WTC11 (cell line): ENCODE measurements around the gene NUDCD3. TPM values are rescaled to one million over a fixed set of nuclear protein-coding genes. Genes with fewer than 3 reads are reported as not detected.

Source experiments
- ATAC-seq: fragments of 200-7000 bp; cut with Tn5 transposase; 2 replicates; pipeline ENCODE4 v1.10.0; 2021; ENCODE audit warnings: mild to moderate bottlenecking, moderate library complexity
- CTCF ChIA-PET: fragments of 300-600 bp; sonication (Branson Sonifier 250); formaldehyde crosslinking; loops from one replicate; lab custom pipeline; 2021; ENCODE audit warnings: antibody characterized with exemption; lab: Charles Lee
- POLR2A ChIA-PET: fragments of 350-600 bp; sonication (Branson Sonifier 250); formaldehyde crosslinking; loops from one replicate; lab custom pipeline; 2021; ENCODE audit warnings: antibody characterized with exemption; lab: Charles Lee
- DNase-seq: peaks from one replicate; pipeline ENCODE4 v3.0.0; 2021; ENCODE audit warnings: low spot score
- H3K27ac Mint-ChIP-seq: 2 replicates; pipeline ENCODE4 v1.8.0; 2021; ENCODE audit warnings: mixed read lengths
- H3K27me3 Mint-ChIP-seq: 2 replicates; pipeline ENCODE4 v1.8.0; 2021; ENCODE audit warnings: low read depth, mild to moderate bottlenecking, moderate library complexity, mixed read lengths
- H3K36me3 Mint-ChIP-seq: 2 replicates; pipeline ENCODE4 v1.8.0; 2021; ENCODE audit warnings: mixed read lengths
- H3K4me1 Mint-ChIP-seq: 2 replicates; pipeline ENCODE4 v1.8.0; 2022; ENCODE audit warnings: mixed read lengths
- H3K4me3 Mint-ChIP-seq: 2 replicates; pipeline ENCODE4 v1.8.0; 2021; ENCODE audit warnings: mild to moderate bottlenecking, moderate library complexity, mixed read lengths
- H3K9me3 Mint-ChIP-seq: 2 replicates; pipeline ENCODE4 v1.8.0; 2021; ENCODE audit warnings: mixed read lengths
- CREM ChIP-seq: sonication (generic); formaldehyde crosslinking; IDR thresholded peaks from 2 replicates; pipeline ENCODE4 v1.8.1; 2022; ENCODE audit warnings: mild to moderate bottlenecking, missing genetic modification reagents, moderate library complexity
- EMX1 ChIP-seq: fragments of 250-450 bp; sonication (Bioruptor Pico); IDR thresholded peaks from 2 replicates; pipeline ENCODE4 v1.8.0; 2021; ENCODE audit warnings: mild to moderate bottlenecking
- FOXJ3 ChIP-seq: sonication (generic); formaldehyde crosslinking; IDR thresholded peaks from 2 replicates; pipeline ENCODE4 v1.9.0; 2021; ENCODE audit warnings: missing genetic modification reagents, mild to moderate bottlenecking, borderline replicate concordance
- GRHL2 ChIP-seq: fragments of 250-450 bp; sonication (Bioruptor Pico); IDR thresholded peaks from 2 replicates; pipeline ENCODE4 v1.8.0; 2022; ENCODE audit warnings: mild to moderate bottlenecking, moderate library complexity; ENCODE audit not compliant: insufficient replicate concordance, severe bottlenecking
- HMGA2 ChIP-seq: fragments of 250-450 bp; sonication (Bioruptor Pico); IDR thresholded peaks from 2 replicates; pipeline ENCODE4 v1.4.0; 2021; ENCODE audit warnings: mild to moderate bottlenecking, moderate library complexity
- IRF1 ChIP-seq: sonication (generic); formaldehyde crosslinking; IDR thresholded peaks from 2 replicates; pipeline ENCODE4 v1.8.0; 2023; ENCODE audit warnings: missing genetic modification reagents
- MXD4 ChIP-seq: fragments of 250-450 bp; sonication (Bioruptor Pico); IDR thresholded peaks from 2 replicates; pipeline ENCODE4 v1.8.0; 2021; ENCODE audit warnings: mild to moderate bottlenecking, moderate library complexity, borderline replicate concordance
- MYBL2 ChIP-seq: sonication (generic); formaldehyde crosslinking; IDR thresholded peaks from 2 replicates; pipeline ENCODE4 v1.8.1; 2023; ENCODE audit warnings: mild to moderate bottlenecking, moderate library complexity, missing genetic modification reagents
- NR2C2 ChIP-seq: sonication (generic); formaldehyde crosslinking; IDR thresholded peaks from 2 replicates; pipeline ENCODE4 v1.8.0; 2022; ENCODE audit warnings: mild to moderate bottlenecking, missing genetic modification reagents
- SMAD3 ChIP-seq: sonication (generic); formaldehyde crosslinking; IDR thresholded peaks from 2 replicates; pipeline ENCODE4 v1.8.0; 2022; ENCODE audit warnings: missing genetic modification reagents, mild to moderate bottlenecking, borderline replicate concordance
- SMAD4 ChIP-seq: sonication (generic); formaldehyde crosslinking; IDR thresholded peaks from 2 replicates; pipeline ENCODE4 v1.8.0; 2022; ENCODE audit warnings: mild to moderate bottlenecking, missing genetic modification reagents
- ZNF121 ChIP-seq: sonication (generic); formaldehyde crosslinking; IDR thresholded peaks from 2 replicates; pipeline ENCODE4 v1.8.0; 2023; ENCODE audit warnings: missing genetic modification reagents
- ZNF138 ChIP-seq: sonication (generic); formaldehyde crosslinking; conservative IDR thresholded peaks from 2 replicates; pipeline ENCODE4 v1.8.1; 2022; ENCODE audit warnings: mild to moderate bottlenecking, moderate library complexity, missing genetic modification reagents
- ZNF219 ChIP-seq: sonication (generic); formaldehyde crosslinking; IDR thresholded peaks from 2 replicates; pipeline ENCODE4 v1.8.0; 2023; ENCODE audit warnings: missing genetic modification reagents, mild to moderate bottlenecking, borderline replicate concordance
- ZNF281 ChIP-seq: sonication (generic); formaldehyde crosslinking; IDR thresholded peaks from 2 replicates; pipeline ENCODE4 v1.8.0; 2023; ENCODE audit warnings: mild to moderate bottlenecking, missing genetic modification reagents
- ZNF317 ChIP-seq: sonication (generic); formaldehyde crosslinking; IDR thresholded peaks from 2 replicates; pipeline ENCODE4 v1.8.1; 2023; ENCODE audit warnings: low read depth, mild to moderate bottlenecking, moderate library complexity, missing genetic modification reagents, borderline replicate concordance
- total RNA-seq: library from RNA; stranded (reverse); gene quantifications from 3 replicates; pipeline ENCODE4 v1.2.3, GENCODE V29; 2021
- TF ChIP-seq, protein P1 (sequence below): sonication (generic); formaldehyde crosslinking; conservative IDR thresholded peaks from 2 replicates; pipeline ENCODE4 v1.8.1; 2022; ENCODE audit warnings: mild to moderate bottlenecking, missing genetic modification reagents
- TF ChIP-seq, protein P2 (sequence below): sonication (generic); formaldehyde crosslinking; IDR thresholded peaks from 2 replicates; pipeline ENCODE4 v1.8.0; 2023; ENCODE audit warnings: missing genetic modification reagents, mild to moderate bottlenecking, borderline replicate concordance
- TF ChIP-seq, protein P3 (sequence below): sonication (generic); formaldehyde crosslinking; IDR thresholded peaks from 2 replicates; pipeline ENCODE4 v1.8.1; 2023; ENCODE audit warnings: mild to moderate bottlenecking, missing genetic modification reagents, moderate library complexity
- TF ChIP-seq, protein P4 (sequence below): fragments of 250-450 bp; sonication (Bioruptor Pico); IDR thresholded peaks from 2 replicates; pipeline ENCODE4 v1.9.0; 2021; ENCODE audit warnings: moderate library complexity, mild to moderate bottlenecking, inconsistent platforms, borderline replicate concordance

Gene NUDCD3
- total RNA-seq, 1 experiment from 2014 or later: 71.8 TPM

DNA sequence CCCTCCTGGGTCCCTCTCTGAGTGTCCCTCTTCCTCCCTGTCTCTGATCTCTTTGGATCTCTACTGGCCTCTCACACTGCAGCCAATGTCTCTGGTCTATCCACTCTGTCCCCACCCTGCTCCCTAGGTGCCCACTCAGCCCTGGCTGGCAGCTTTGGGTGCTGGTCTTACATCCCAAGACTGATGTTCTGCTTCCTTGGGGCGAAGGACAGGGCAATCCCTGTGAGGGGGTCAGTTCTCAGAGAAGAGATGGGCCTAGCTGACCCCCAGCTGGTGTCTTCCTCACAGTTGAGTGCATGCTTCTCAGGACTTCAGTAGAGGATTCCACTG lies 113.4 kb downstream of the NUDCD3 start (continued):
- TF ChIP-seq NR2C2 (CRISPR knock-in tag) (no peak), FOXJ3 (CRISPR knock-in tag) (no peak), GRHL2 (no peak), SMAD3 (CRISPR knock-in tag) (no peak)
- TF ChIP-seq, all 79 proteins: peak for 0

DNA sequence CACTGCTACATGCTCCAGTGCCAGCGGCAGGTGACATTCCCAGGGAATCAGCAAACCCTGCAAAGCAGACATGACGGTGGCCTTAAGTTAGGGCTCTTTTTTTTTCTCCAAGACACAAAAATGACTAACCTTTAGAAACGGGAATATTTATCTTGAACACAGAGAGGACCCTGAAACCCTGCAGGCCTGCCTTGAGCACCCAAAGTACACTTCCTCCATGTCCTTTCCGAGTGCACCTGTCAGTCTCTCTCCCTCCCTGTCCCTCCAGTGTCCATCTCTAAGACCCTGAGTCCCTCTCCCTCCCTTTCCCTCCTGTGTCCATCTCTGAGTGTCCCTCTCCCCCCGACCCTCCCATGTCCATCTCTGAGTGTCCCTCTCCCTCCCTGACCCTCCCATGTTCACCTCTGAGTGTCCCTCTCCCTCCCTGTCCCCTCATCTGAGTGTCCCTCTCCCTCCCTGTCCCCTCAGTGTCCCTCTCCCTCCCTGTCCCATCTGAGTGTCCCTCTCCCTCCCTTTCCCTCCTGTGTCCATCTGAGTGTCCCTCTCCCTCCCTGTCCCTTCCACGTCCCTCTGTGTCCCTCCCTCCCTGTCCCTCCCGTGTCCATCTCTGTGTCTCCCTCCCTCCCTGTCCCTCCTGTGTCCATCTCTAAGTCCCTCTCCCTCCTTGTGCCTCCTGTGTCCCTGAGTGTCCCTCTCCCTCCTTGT lies 113.9 kb downstream of the NUDCD3 start:
- Mint-ChIP-seq H3K36me3 (no peaks in the 10 kb centered on the region), H3K4me3 (no peak overlapping the region), H3K4me1 (no peaks in the 10 kb centered on the region), H3K9me3 (no peaks in the 10 kb centered on the region), H3K27me3 (peaks cover 9% of the 10 kb centered on the region), H3K27ac (no peak overlapping the region)
- ATAC-seq (no peak), DNase-seq (no peak)
- ChIA-PET CTCF (no interaction called here), POLR2A (no interaction called here)
- TF ChIP-seq, protein P1, sequence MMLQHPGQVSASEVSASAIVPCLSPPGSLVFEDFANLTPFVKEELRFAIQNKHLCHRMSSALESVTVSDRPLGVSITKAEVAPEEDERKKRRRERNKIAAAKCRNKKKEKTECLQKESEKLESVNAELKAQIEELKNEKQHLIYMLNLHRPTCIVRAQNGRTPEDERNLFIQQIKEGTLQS (CRISPR knock-in tag): no peak
- no peak for TF ChIP-seq SMAD4 (CRISPR knock-in tag)

- Mint-ChIP-seq H3K4me1 (no peaks in the 10 kb centered on the region), H3K27ac (no peak overlapping the region), H3K4me3 (no peak overlapping the region), H3K9me3 (no peaks in the 10 kb centered on the region)
- DNase-seq: no peak
- ATAC-seq: no peak
- POLR2A ChIA-PET: no interaction called here
- TF ChIP-seq MXD4 (CRISPR knock-in tag) (no peak), IRF1 (no peak), CREM (CRISPR knock-in tag) (no peak), ZNF281 (CRISPR knock-in tag) (no peak), MYBL2 (CRISPR knock-in tag) (no peak), ZNF219 (CRISPR knock-in tag) (no peak), HMGA2 (CRISPR knock-in tag) (no peak), ZNF138 (CRISPR knock-in tag) (no peak), EMX1 (CRISPR knock-in tag) (no peak), ZNF317 (no peak), ZNF121 (no peak)
- TF ChIP-seq, protein P2, sequence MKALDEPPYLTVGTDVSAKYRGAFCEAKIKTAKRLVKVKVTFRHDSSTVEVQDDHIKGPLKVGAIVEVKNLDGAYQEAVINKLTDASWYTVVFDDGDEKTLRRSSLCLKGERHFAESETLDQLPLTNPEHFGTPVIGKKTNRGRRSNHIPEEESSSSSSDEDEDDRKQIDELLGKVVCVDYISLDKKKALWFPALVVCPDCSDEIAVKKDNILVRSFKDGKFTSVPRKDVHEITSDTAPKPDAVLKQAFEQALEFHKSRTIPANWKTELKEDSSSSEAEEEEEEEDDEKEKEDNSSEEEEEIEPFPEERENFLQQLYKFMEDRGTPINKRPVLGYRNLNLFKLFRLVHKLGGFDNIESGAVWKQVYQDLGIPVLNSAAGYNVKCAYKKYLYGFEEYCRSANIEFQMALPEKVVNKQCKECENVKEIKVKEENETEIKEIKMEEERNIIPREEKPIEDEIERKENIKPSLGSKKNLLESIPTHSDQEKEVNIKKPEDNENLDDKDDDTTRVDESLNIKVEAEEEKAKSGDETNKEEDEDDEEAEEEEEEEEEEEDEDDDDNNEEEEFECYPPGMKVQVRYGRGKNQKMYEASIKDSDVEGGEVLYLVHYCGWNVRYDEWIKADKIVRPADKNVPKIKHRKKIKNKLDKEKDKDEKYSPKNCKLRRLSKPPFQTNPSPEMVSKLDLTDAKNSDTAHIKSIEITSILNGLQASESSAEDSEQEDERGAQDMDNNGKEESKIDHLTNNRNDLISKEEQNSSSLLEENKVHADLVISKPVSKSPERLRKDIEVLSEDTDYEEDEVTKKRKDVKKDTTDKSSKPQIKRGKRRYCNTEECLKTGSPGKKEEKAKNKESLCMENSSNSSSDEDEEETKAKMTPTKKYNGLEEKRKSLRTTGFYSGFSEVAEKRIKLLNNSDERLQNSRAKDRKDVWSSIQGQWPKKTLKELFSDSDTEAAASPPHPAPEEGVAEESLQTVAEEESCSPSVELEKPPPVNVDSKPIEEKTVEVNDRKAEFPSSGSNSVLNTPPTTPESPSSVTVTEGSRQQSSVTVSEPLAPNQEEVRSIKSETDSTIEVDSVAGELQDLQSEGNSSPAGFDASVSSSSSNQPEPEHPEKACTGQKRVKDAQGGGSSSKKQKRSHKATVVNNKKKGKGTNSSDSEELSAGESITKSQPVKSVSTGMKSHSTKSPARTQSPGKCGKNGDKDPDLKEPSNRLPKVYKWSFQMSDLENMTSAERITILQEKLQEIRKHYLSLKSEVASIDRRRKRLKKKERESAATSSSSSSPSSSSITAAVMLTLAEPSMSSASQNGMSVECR (CRISPR knock-in tag): no peak
- TF ChIP-seq, protein P3, sequence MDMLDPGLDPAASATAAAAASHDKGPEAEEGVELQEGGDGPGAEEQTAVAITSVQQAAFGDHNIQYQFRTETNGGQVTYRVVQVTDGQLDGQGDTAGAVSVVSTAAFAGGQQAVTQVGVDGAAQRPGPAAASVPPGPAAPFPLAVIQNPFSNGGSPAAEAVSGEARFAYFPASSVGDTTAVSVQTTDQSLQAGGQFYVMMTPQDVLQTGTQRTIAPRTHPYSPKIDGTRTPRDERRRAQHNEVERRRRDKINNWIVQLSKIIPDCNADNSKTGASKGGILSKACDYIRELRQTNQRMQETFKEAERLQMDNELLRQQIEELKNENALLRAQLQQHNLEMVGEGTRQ (CRISPR knock-in tag): no peak
- TF ChIP-seq, protein P4, sequence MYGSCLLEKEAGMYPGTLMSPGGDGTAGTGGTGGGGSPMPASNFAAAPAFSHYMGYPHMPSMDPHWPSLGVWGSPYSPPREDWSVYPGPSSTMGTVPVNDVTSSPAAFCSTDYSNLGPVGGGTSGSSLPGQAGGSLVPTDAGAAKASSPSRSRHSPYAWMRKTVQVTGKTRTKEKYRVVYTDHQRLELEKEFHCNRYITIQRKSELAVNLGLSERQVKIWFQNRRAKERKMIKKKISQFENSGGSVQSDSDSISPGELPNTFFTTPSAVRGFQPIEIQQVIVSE (CRISPR knock-in tag): no peak
- TF ChIP-seq, all 79 proteins: peak for 0
- CTCF ChIA-PET: interaction anchor here (0.6 to 1.9 kb wide), 12 partner anchors 11 to 760 kb away, joined by 3 to 9 read pairs (median 4); no protein-coding TSS in a partner anchor
- Mint-ChIP-seq H3K36me3 (no peaks in the 10 kb centered on the region), H3K27me3 (peaks cover 9% of the 10 kb centered on the region)
These were observed 114.5 kb downstream of the NUDCD3 start for GRCh38 chr7:44375926-44376342.
